CD14-positive monocyte (primary cell): ENCODE measurements around the gene IGSF8. TPM values are rescaled to one million over a fixed set of nuclear protein-coding genes. Genes with fewer than 3 reads are reported as not detected.

Source experiments
- DNase-seq, 3 donors: peaks; one replicate each; pipeline ENCODE4 v3.0.0-alpha.2; 2011 to 2022
- H2AFZ ChIP-seq: 2 replicates; pipeline ENCODE4 v1.6.0; 2012; ENCODE audit warnings: mild to moderate bottlenecking, low read depth, low read length, inconsistent platforms; ENCODE audit not compliant: insufficient read depth, poor library complexity, severe bottlenecking
- H3K27ac ChIP-seq, 2 donors: 1 replicate in 1 of 2; 2 replicates in 1 of 2; pipeline ENCODE4 v1.5.1; 2012 to 2013; ENCODE audit warnings: low read length in 2 of 2, control low read depth in 1 of 2, inconsistent platforms in 1 of 2, low read depth in 1 of 2, mild to moderate bottlenecking in 1 of 2
- H3K27me3 ChIP-seq, 2 donors: one replicate each; pipeline versions ENCODE4 v1.6.0 to v1.6.1; 2011 to 2013; ENCODE audit warnings: low read length in 2 of 2; ENCODE audit not compliant: control insufficient read depth in 2 of 2, insufficient read depth in 2 of 2
- H3K36me3 ChIP-seq, 2 donors: replicated peaks in 1 of 2; 1 replicate in 1 of 2; 2 replicates in 1 of 2; pipeline versions ENCODE4 v1.5.1 to v1.6.1; 2012 to 2013; ENCODE audit warnings: low read length in 2 of 2, control low read depth in 1 of 2, inconsistent platforms in 1 of 2, mild to moderate bottlenecking in 1 of 2; ENCODE audit not compliant: insufficient read depth in 2 of 2, control insufficient read depth in 1 of 2
- H3K4me1 ChIP-seq, 2 donors: 1 replicate in 1 of 2; 2 replicates in 1 of 2; pipeline versions ENCODE4 v1.5.1 to v1.6.1; 2012 to 2013; ENCODE audit warnings: low read length in 2 of 2, control low read depth in 1 of 2, inconsistent platforms in 1 of 2, mild to moderate bottlenecking in 1 of 2, moderate library complexity in 1 of 2; ENCODE audit not compliant: insufficient read depth in 2 of 2, control insufficient read depth in 1 of 2
- H3K4me2 ChIP-seq: replicated peaks from 2 replicates; pipeline ENCODE3; 2012; ENCODE audit warnings: low read length, moderate library complexity, mild to moderate bottlenecking; ENCODE audit not compliant: poor library complexity, severe bottlenecking; ENCODE audit errors: extremely low read depth
- H3K4me3 ChIP-seq, 3 experiments: fragments of 200-600 bp in 1 of 3; sonication (generic) in 1 of 3; replicated peaks in 1 of 3; 1 replicate in 2 of 3; 2 replicates in 1 of 3; pipeline ENCODE4 v1.5.1; 2011 to 2013; ENCODE audit warnings: low read length in 3 of 3, mild to moderate bottlenecking in 3 of 3, control low read depth in 2 of 3, low read depth in 2 of 3, inconsistent platforms in 1 of 3, moderate library complexity in 1 of 3
- H3K79me2 ChIP-seq: 2 replicates; pipeline ENCODE4 v1.6.0; 2012; ENCODE audit warnings: mild to moderate bottlenecking, control low read depth, inconsistent platforms, low read length, moderate library complexity; ENCODE audit not compliant: insufficient read depth
- H3K9ac ChIP-seq: 2 replicates; pipeline ENCODE4 v1.6.0; 2017; ENCODE audit warnings: low read length, mild to moderate bottlenecking; ENCODE audit not compliant: insufficient read depth, poor library complexity, severe bottlenecking
- H3K9me3 ChIP-seq, 2 donors: replicated peaks in 1 of 2; 1 replicate in 1 of 2; 2 replicates in 1 of 2; pipeline versions ENCODE4 v1.5.1 to v1.6.1; 2012 to 2013; ENCODE audit warnings: low read length in 2 of 2, control low read depth in 1 of 2; ENCODE audit not compliant: control insufficient read depth in 1 of 2, insufficient read depth in 1 of 2
- H4K20me1 ChIP-seq: 2 replicates; pipeline ENCODE4 v1.6.0; 2012; ENCODE audit warnings: mild to moderate bottlenecking, low read length, control low read depth, moderate library complexity; ENCODE audit not compliant: insufficient read depth
- H3K27ac Mint-ChIP-seq, 7 donors: one replicate each; pipeline ENCODE4 v1.8.0; 2020; ENCODE audit warnings: mild to moderate bottlenecking in 7 of 7, mixed read lengths in 7 of 7, moderate library complexity in 6 of 7, inconsistent platforms in 2 of 7
- H3K27me3 Mint-ChIP-seq, 3 donors: one replicate each; pipeline ENCODE4 v1.8.0; 2021 to 2022; ENCODE audit warnings: low read depth in 3 of 3, mild to moderate bottlenecking in 3 of 3, mixed read lengths in 3 of 3, moderate library complexity in 3 of 3, inconsistent platforms in 1 of 3
- H3K36me3 Mint-ChIP-seq, 2 donors: one replicate each; pipeline ENCODE4 v1.8.0; 2020; ENCODE audit warnings: mixed read lengths in 2 of 2, inconsistent platforms in 1 of 2, mild to moderate bottlenecking in 1 of 2
- H3K4me1 Mint-ChIP-seq: one replicate; pipeline ENCODE4 v1.8.0; 2020; ENCODE audit warnings: mild to moderate bottlenecking, mixed read lengths
- H3K4me3 Mint-ChIP-seq, 2 donors: one replicate each; pipeline ENCODE4 v1.8.0; 2020; ENCODE audit warnings: mild to moderate bottlenecking in 2 of 2, mixed read lengths in 2 of 2, moderate library complexity in 1 of 2
- H3K9me3 Mint-ChIP-seq, 7 donors: one replicate each; pipeline ENCODE4 v1.8.0; 2020 to 2022; ENCODE audit warnings: mixed read lengths in 7 of 7, mild to moderate bottlenecking in 6 of 7, moderate library complexity in 6 of 7, inconsistent platforms in 2 of 7
- whole genome bisulfite sequencing: methylation state at CpG from one replicate; pipeline ENCODE4 v1.1.5; 2013; ENCODE audit warnings: missing lambda C conversion rate; ENCODE audit not compliant: insufficient coverage; 5-methylcytosine and 5-hydroxymethylcytosine counted together
- intact Hi-C, 2 donors: fragments of 100-400 bp; cut with micrococcal nuclease; formaldehyde crosslinking; loops; one replicate each; pipeline versions ENCODE4 v1.15.0 to v1.15.1; 2023
- polyA plus RNA-seq, 3 donors: library from polyadenylated mRNA; depleted of rRNA in 1 of 3; unstranded in 2 of 3; stranded (reverse) in 1 of 3; fragments of 300-500 nt in 2 of 3; fragments of >200 nt in 1 of 3; fragmentation: Illumina TruSeq in 2 of 3; gene quantifications; 1 replicate in 2 of 3; 2 replicates in 1 of 3; pipeline ENCODE4 v1.2.3, GENCODE V29; 2012 to 2021
- TF ChIP-seq, protein P1 (sequence below): fragments of 200-600 bp; IDR thresholded peaks from one replicate; pipeline ENCODE4 v1.8.0; 2022; ENCODE audit warnings: antibody characterized with exemption, mild to moderate bottlenecking

IGSF8 gene
- polyA plus RNA-seq, 3 donors, result 9.6 to 23.9 (median 10.8) TPM

DNA sequence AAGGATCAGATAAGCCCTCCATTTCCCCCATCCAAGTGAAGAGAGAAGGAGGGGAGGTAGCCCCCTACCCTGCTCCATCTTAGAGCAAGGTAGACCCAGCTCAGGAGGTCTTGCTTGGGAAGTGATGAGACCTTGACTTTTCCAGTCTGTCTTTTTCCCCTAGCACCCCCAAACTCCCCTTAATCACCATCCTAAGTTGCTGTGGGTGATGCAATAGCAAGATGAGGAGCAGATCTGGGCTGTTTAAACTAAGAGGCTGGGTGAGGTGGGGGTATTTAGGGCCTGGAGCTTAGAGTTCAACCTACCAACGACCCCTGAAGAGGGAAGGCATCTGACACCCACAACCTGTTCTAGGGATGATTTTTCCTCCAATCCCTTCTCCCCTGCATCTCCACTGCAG, 18.9 kb upstream of the IGSF8 start:
- no peaks in the 10 kb centered on the region for H3K36me3 ChIP-seq
- no peak overlapping the region for H3K4me3 Mint-ChIP-seq
- TF ChIP-seq, protein P1, sequence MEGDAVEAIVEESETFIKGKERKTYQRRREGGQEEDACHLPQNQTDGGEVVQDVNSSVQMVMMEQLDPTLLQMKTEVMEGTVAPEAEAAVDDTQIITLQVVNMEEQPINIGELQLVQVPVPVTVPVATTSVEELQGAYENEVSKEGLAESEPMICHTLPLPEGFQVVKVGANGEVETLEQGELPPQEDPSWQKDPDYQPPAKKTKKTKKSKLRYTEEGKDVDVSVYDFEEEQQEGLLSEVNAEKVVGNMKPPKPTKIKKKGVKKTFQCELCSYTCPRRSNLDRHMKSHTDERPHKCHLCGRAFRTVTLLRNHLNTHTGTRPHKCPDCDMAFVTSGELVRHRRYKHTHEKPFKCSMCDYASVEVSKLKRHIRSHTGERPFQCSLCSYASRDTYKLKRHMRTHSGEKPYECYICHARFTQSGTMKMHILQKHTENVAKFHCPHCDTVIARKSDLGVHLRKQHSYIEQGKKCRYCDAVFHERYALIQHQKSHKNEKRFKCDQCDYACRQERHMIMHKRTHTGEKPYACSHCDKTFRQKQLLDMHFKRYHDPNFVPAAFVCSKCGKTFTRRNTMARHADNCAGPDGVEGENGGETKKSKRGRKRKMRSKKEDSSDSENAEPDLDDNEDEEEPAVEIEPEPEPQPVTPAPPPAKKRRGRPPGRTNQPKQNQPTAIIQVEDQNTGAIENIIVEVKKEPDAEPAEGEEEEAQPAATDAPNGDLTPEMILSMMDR, result no peak
- no peak overlapping the region for H3K27ac Mint-ChIP-seq
- no peaks in the 10 kb centered on the region for H3K36me3 Mint-ChIP-seq
- H3K4me3 ChIP-seq, result no peak overlapping the region
- WGBS, result no CpG with 5 or more reads among the region's 1 CpG
- no peak for DNase-seq
- no peak overlapping the region for H3K4me2 ChIP-seq
- no peaks in the 10 kb centered on the region for H3K9me3 ChIP-seq
- H4K20me1 ChIP-seq, result no peaks in the 10 kb centered on the region
- peaks cover 5 to 7% of the 10 kb centered on the region in 2 donors for H3K4me1 ChIP-seq
- peaks cover 0 to 6% of the 10 kb centered on the region in 2 donors for H3K27me3 ChIP-seq
- peaks cover 1% of the 10 kb centered on the region for H3K4me1 Mint-ChIP-seq
- no peaks in the 10 kb centered on the region for H3K79me2 ChIP-seq
- intact Hi-C loops, result no loop called here
- no peak overlapping the region for H3K27ac ChIP-seq
- no peak overlapping the region for H2AFZ ChIP-seq
- no peaks in the 10 kb centered on the region for H3K9me3 Mint-ChIP-seq
- peaks cover 3 to 17% (median 7%) of the 10 kb centered on the region in 3 donors for H3K27me3 Mint-ChIP-seq
- no peak overlapping the region for H3K9ac ChIP-seq

- 79% methylated on average over 5 of the region's 12 CpGs for WGBS
- H3K27me3 Mint-ChIP-seq, result peaks cover 2 to 17% (median 7%) of the 10 kb centered on the region in 3 donors
- no peak overlapping the region for H3K4me2 ChIP-seq
- no peaks in the 10 kb centered on the region for H3K36me3 ChIP-seq
- intact Hi-C loops, result no loop called here
- no peaks in the 10 kb centered on the region for H3K36me3 Mint-ChIP-seq
- H3K9ac ChIP-seq, result no peak overlapping the region
- H3K9me3 Mint-ChIP-seq, result no peaks in the 10 kb centered on the region
- no peak for DNase-seq
- no peak overlapping the region for H2AFZ ChIP-seq
- peaks cover 1% of the 10 kb centered on the region for H3K4me1 Mint-ChIP-seq
- H4K20me1 ChIP-seq, result no peaks in the 10 kb centered on the region
- no peak overlapping the region for H3K27ac ChIP-seq
- peaks cover 0 to 6% of the 10 kb centered on the region in 2 donors for H3K27me3 ChIP-seq
- H3K79me2 ChIP-seq, result no peaks in the 10 kb centered on the region
- peaks cover 5 to 7% of the 10 kb centered on the region in 2 donors for H3K4me1 ChIP-seq
- TF ChIP-seq, protein P1, result no peak
- no peak overlapping the region for H3K4me3 Mint-ChIP-seq
- H3K4me3 ChIP-seq, result no peak overlapping the region
- no peaks in the 10 kb centered on the region for H3K9me3 ChIP-seq
- peak overlapping the region in 1 of 7 donors; percentile 26 for H3K27ac Mint-ChIP-seq
These were observed 18.1 kb upstream of the IGSF8 start for GRCh38 chr1:160116283-160117147.
